K562 (cell line): ENCODE measurements around the gene FASTKD1. TPM values are rescaled to one million over a fixed set of nuclear protein-coding genes. Genes with fewer than 3 reads are reported as not detected.
"Not testable (repeated sequence)": the region's sequence is repeated elsewhere in the genome, so short reads cannot be mapped to it uniquely, and the experiment has no call there.

Experiments used
- ATAC-seq: fragments of 200-7000 bp; cut with Tn5 transposase; 3 replicates; pipeline ENCODE4 v1.9.1; 2020; ENCODE audit warnings: moderate library complexity
- BruUV-seq: library from RNA; stranded (reverse); fragments of 400-500 nt; replicated peaks from 2 replicates; lab custom pipeline; 2021; lab: Mats Ljungman, UMichigan
- CTCF ChIA-PET: fragments of 300-600 bp; formaldehyde crosslinking; extraction: SDS; loops from one replicate; lab custom pipeline; 2021; ENCODE audit warnings: low intra/inter-chr PET ratio; lab: Yijun Ruan, JAX
- POLR2A ChIA-PET: fragments of 300-600, 350-650 bp; sonication (Branson Sonifier 250); formaldehyde crosslinking; extraction: SDS; loops from one replicate; lab custom pipeline; 2021; ENCODE audit warnings: antibody characterized with exemption, inconsistent platforms; lab: Yijun Ruan, JAX
- DNase-seq, 4 experiments: peaks; one replicate each; pipeline versions ENCODE4 v3.0.0 to v3.0.0-alpha.2; 2011 to 2018; ENCODE audit warnings: low spot score in 3 of 4, mixed read lengths in 3 of 4; ENCODE audit errors: extremely low read depth in 1 of 4
- FAIRE-seq: peaks from 2 replicates; lab custom pipeline; 2011; peaks lifted over from hg19 to GRCh38; lab: Jason Lieb, UNC
- H2AFZ ChIP-seq: 2 replicates; pipeline ENCODE4 v1.6.0; 2011; ENCODE audit warnings: low read depth, low read length, control low read depth, inconsistent platforms
- H3K27ac ChIP-seq: fragments of 200-600 bp; 3 replicates; pipeline ENCODE4 v1.8.0; 2011; ENCODE audit warnings: low read depth, mild to moderate bottlenecking, control low read depth, inconsistent platforms, low read length, moderate library complexity, mixed read lengths; ENCODE audit errors: extremely low read depth
- H3K27me3 ChIP-seq, 2 experiments: fragments of 300-600 bp in 1 of 2; 2 replicates in 1 of 2; 3 replicates in 1 of 2; pipeline versions ENCODE4 v1.6.0 to v1.8.0; 2011; ENCODE audit warnings: inconsistent platforms in 2 of 2, low read length in 2 of 2, mild to moderate bottlenecking in 1 of 2, mixed read lengths in 1 of 2, moderate library complexity in 1 of 2; ENCODE audit not compliant: control insufficient read depth in 2 of 2, insufficient read depth in 2 of 2
- H3K36me3 ChIP-seq: fragments of 300-600 bp; 3 replicates; pipeline ENCODE4 v1.8.0; 2011; ENCODE audit warnings: mild to moderate bottlenecking, low read length, inconsistent platforms; ENCODE audit not compliant: control insufficient read depth, insufficient read depth
- H3K4me1 ChIP-seq, 2 experiments: fragments of 200-600 bp in 1 of 2; replicated peaks in 1 of 2; 2 replicates in 1 of 2; 3 replicates in 1 of 2; pipeline versions ENCODE4 v1.5.1 to v1.8.0; 2011; ENCODE audit warnings: inconsistent platforms in 2 of 2, low read length in 2 of 2, mild to moderate bottlenecking in 1 of 2, mixed read lengths in 1 of 2, moderate library complexity in 1 of 2; ENCODE audit not compliant: control insufficient read depth in 2 of 2, insufficient read depth in 2 of 2
- H3K4me2 ChIP-seq: 2 replicates; pipeline ENCODE4 v1.6.1; 2011; ENCODE audit warnings: low read length, control low read depth, inconsistent platforms, mixed read lengths; ENCODE audit not compliant: insufficient read depth
- H3K4me3 ChIP-seq: fragments of 200-600 bp; sonication (generic), shearing (Covaris generic); 2 replicates; pipeline ENCODE4 v1.5.1; 2016; ENCODE audit warnings: control low read depth, inconsistent platforms
- H3K79me2 ChIP-seq: fragments of 200-600 bp; 3 replicates; pipeline ENCODE4 v1.8.0; 2011; ENCODE audit warnings: low read length, inconsistent platforms; ENCODE audit not compliant: control insufficient read depth, insufficient read depth
- H3K9ac ChIP-seq, 2 experiments: 2 replicates each; pipeline versions ENCODE4 v1.6.0 to v1.6.1; 2011; ENCODE audit warnings: low read depth in 2 of 2, low read length in 2 of 2, control low read depth in 1 of 2, inconsistent platforms in 1 of 2, mild to moderate bottlenecking in 1 of 2, mixed read lengths in 1 of 2; ENCODE audit not compliant: insufficient read depth in 1 of 2
- H3K9me1 ChIP-seq: one replicate; pipeline ENCODE4 v1.6.0; 2011; ENCODE audit warnings: inconsistent platforms, mild to moderate bottlenecking, low read length, moderate library complexity; ENCODE audit not compliant: control insufficient read depth, insufficient read depth
- H3K9me3 ChIP-seq: replicated peaks from 2 replicates; pipeline ENCODE4 v1.5.1; 2011; ENCODE audit warnings: low read depth, low read length, inconsistent platforms; ENCODE audit not compliant: control insufficient read depth, insufficient read depth
- H4K20me1 ChIP-seq: replicated peaks from 2 replicates; pipeline ENCODE4 v1.6.1; 2011; ENCODE audit warnings: low read length, inconsistent platforms, mixed read lengths; ENCODE audit not compliant: control insufficient read depth, insufficient read depth
- BCOR ChIP-seq: fragments of 450-650 bp; IDR thresholded peaks from 2 replicates; pipeline ENCODE4 v1.6.1; 2016
- DACH1 ChIP-seq: fragments of 450-650 bp; IDR thresholded peaks from 2 replicates; pipeline ENCODE4 v1.6.1; 2018; ENCODE audit not compliant: partially characterized antibody
- KDM1A ChIP-seq, 2 experiments: fragments of 450-650 bp; IDR thresholded peaks; 2 replicates each; pipeline ENCODE4 v1.6.1; 2016; ENCODE audit warnings: mild to moderate bottlenecking in 2 of 2
- SMARCA5 ChIP-seq: fragments of 450-650 bp; IDR thresholded peaks from 2 replicates; pipeline ENCODE4 v1.6.1; 2016
- TEAD1 ChIP-seq, 2 experiments: fragments of 450-650 bp in 1 of 2; sonication (generic) in 1 of 2; formaldehyde crosslinking; IDR thresholded peaks; 2 replicates each; pipeline versions ENCODE4 v1.4.0 to v1.8.0; 2020 to 2022; ENCODE audit warnings: mild to moderate bottlenecking in 2 of 2, missing genetic modification reagents in 1 of 2
- ZFX ChIP-seq: sonication (generic); formaldehyde crosslinking; IDR thresholded peaks from 2 replicates; pipeline ENCODE4 v1.8.0; 2022; ENCODE audit warnings: mild to moderate bottlenecking, missing genetic modification reagents, moderate library complexity
- ZNF121 ChIP-seq: sonication (generic); formaldehyde crosslinking; conservative IDR thresholded peaks from 2 replicates; pipeline ENCODE4 v1.8.0; 2022; ENCODE audit warnings: missing genetic modification reagents
- ZNF431 ChIP-seq: sonication (generic); formaldehyde crosslinking; IDR thresholded peaks from 2 replicates; pipeline ENCODE4 v1.8.0; 2022; ENCODE audit warnings: mild to moderate bottlenecking, missing genetic modification reagents
- WGBS: fragments of 100-300 bp; shearing (Covaris generic); methylation state at CpG from one replicate; pipeline ENCODE4 v1.1.6; 2016; ENCODE audit warnings: low coverage, mixed read lengths; ENCODE audit not compliant: insufficient coverage; ENCODE audit errors: missing lambda C conversion rate; 5-methylcytosine and 5-hydroxymethylcytosine counted together
- in situ Hi-C: fragments of 300-500 bp; cut with MboI; formaldehyde crosslinking; loops from 4 replicates; pipeline ENCODE4 v1.15.0; 2018; ENCODE audit warnings: inconsistent platforms, mixed read lengths
- intact Hi-C: fragments of 100-400 bp; cut with micrococcal nuclease; formaldehyde crosslinking; loops from 2 replicates; pipeline ENCODE4 v1.14.2; 2022
- polyA plus RNA-seq, 8 experiments: library from polyadenylated mRNA; depleted of rRNA in 4 of 8; stranded (reverse) in 5 of 8; unstranded in 3 of 8; fragments of >200 nt; fragmentation: Nextera tagmentation in 2 of 8; fragmentation: Illumina TruSeq in 1 of 8; extraction: Ambion mirVana in 2 of 8; extraction: Trizol in 1 of 8; gene quantifications; 2 replicates each; pipeline versions ENCODE4 v1.2.1 to v1.2.3, GENCODE V29; 2011 to 2014; ENCODE audit warnings: inconsistent platforms in 1 of 8, missing spikeins in 1 of 8
- total RNA-seq, 7 experiments: library from RNA; depleted of rRNA in 6 of 7; stranded (reverse); fragments of >200 nt in 6 of 7; fragmentation: Illumina TruSeq in 2 of 7; extraction: Trizol in 2 of 7; gene quantifications; 2 replicates each; pipeline versions ENCODE4 v1.2.1 to v1.2.3, GENCODE V29; 2011 to 2021; ENCODE audit warnings: low replicate concordance in 1 of 7
- TF ChIP-seq, protein P1 (sequence below): sonication (generic); formaldehyde crosslinking; IDR thresholded peaks from 2 replicates; pipeline ENCODE4 v1.8.0; 2022; ENCODE audit warnings: mild to moderate bottlenecking, missing genetic modification reagents
- TF ChIP-seq, protein P2 (sequence below): fragments of 450-650 bp; IDR thresholded peaks from 2 replicates; pipeline ENCODE4 v1.6.1; 2016; ENCODE audit warnings: mild to moderate bottlenecking

The FASTKD1 gene
- total and polyA plus RNA-seq, 9 of the 15 experiments (the other 6 are each of a cell fraction or from before 2014, with no cell fraction given): 63.5 to 134 (median 119) TPM

- in situ Hi-C loops, CTCF ChIA-PET: not testable (repeated sequence)
- POLR2A ChIA-PET: interaction anchor here (3.4 kb wide), 1 partner anchor 11 kb away, joined by 17 read pairs; the partner anchor contains the start of gene FASTKD1
Observed at GRCh38 chr2:169562084-169562483, 11.6 kb downstream of the FASTKD1 start.

More at GRCh38 chr2:169562084-169562483, 11.6 kb downstream of the FASTKD1 start:
- H3K4me2 ChIP-seq, DNase-seq, H2AFZ ChIP-seq, H3K9me3 ChIP-seq, intact Hi-C loops, ATAC-seq, H3K27ac ChIP-seq, H3K4me3 ChIP-seq, H3K4me1 ChIP-seq, BruUV-seq, H3K79me2 ChIP-seq, H4K20me1 ChIP-seq, H3K9ac ChIP-seq, H3K27me3 ChIP-seq, H3K9me1 ChIP-seq, FAIRE-seq: not testable (repeated sequence)
- TF ChIP-seq ZNF121 (CRISPR knock-in tag): 0 out of 2 replicates have a peak, but pooled peaks have one; percentile 18
- TF ChIP-seq BCOR: peak; percentile 58; the same call in 1 of the 2 replicates
- TF ChIP-seq DACH1: peak; percentile 90
- TF ChIP-seq, protein P1, sequence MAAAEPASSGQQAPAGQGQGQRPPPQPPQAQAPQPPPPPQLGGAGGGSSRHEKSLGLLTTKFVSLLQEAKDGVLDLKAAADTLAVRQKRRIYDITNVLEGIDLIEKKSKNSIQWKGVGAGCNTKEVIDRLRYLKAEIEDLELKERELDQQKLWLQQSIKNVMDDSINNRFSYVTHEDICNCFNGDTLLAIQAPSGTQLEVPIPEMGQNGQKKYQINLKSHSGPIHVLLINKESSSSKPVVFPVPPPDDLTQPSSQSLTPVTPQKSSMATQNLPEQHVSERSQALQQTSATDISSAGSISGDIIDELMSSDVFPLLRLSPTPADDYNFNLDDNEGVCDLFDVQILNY (CRISPR knock-in tag): 0 out of 2 replicates have a peak, but pooled peaks have one; percentile 50
- peak; percentile 75 for TF ChIP-seq ZNF431
- peak; percentile 75; the same call in 1 of the 2 replicates for TF ChIP-seq SMARCA5
- TF ChIP-seq TEAD1 (CRISPR knock-in tag; IDR thresholded peaks at IDR 0.05): 0 out of 4 replicates have a peak, but pooled peaks of 1 of the 2 experiments have one; percentile 16
- TF ChIP-seq, protein P2, sequence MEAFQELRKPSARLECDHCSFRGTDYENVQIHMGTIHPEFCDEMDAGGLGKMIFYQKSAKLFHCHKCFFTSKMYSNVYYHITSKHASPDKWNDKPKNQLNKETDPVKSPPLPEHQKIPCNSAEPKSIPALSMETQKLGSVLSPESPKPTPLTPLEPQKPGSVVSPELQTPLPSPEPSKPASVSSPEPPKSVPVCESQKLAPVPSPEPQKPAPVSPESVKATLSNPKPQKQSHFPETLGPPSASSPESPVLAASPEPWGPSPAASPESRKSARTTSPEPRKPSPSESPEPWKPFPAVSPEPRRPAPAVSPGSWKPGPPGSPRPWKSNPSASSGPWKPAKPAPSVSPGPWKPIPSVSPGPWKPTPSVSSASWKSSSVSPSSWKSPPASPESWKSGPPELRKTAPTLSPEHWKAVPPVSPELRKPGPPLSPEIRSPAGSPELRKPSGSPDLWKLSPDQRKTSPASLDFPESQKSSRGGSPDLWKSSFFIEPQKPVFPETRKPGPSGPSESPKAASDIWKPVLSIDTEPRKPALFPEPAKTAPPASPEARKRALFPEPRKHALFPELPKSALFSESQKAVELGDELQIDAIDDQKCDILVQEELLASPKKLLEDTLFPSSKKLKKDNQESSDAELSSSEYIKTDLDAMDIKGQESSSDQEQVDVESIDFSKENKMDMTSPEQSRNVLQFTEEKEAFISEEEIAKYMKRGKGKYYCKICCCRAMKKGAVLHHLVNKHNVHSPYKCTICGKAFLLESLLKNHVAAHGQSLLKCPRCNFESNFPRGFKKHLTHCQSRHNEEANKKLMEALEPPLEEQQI: 0 out of 2 replicates have a peak, but pooled peaks have one; percentile 28
- 0 out of 2 replicates have a peak, but pooled peaks have one; percentile 26 for TF ChIP-seq ZFX
- TF ChIP-seq KDM1A (IDR thresholded peaks at IDR 0.05): 0 out of 4 replicates have a peak, but pooled peaks of 1 of the 2 experiments have one; percentile 10
- 93% methylated on average over 5 of the region's 5 CpGs for WGBS
- peaks cover 57% of the 10 kb centered on the region for H3K36me3 ChIP-seq
